Astrocyte of the spinal cord (primary cell): ENCODE data around the gene SLC25A41.

Experiments used
- DNase-seq: peaks from one replicate; pipeline ENCODE4 v3.0.0; 2011; ENCODE audit warnings: low read depth, low spot score
- H3K4me3 ChIP-seq: 2 replicates; pipeline ENCODE4 v1.5.1; 2011; ENCODE audit warnings: low read depth, mild to moderate bottlenecking, low read length, moderate library complexity
- in situ Hi-C: cut with HindIII; loops from 2 replicates; pipeline ENCODE4 v1.10.0; 2017; ENCODE audit warnings: low sequenced_read_pairs
- TF ChIP-seq, protein P1 (sequence below): IDR thresholded peaks from 2 replicates; pipeline ENCODE4 v1.5.1; 2012; ENCODE audit warnings: low read depth, mild to moderate bottlenecking, low read length, inconsistent platforms

The SLC25A41 gene

DNA sequence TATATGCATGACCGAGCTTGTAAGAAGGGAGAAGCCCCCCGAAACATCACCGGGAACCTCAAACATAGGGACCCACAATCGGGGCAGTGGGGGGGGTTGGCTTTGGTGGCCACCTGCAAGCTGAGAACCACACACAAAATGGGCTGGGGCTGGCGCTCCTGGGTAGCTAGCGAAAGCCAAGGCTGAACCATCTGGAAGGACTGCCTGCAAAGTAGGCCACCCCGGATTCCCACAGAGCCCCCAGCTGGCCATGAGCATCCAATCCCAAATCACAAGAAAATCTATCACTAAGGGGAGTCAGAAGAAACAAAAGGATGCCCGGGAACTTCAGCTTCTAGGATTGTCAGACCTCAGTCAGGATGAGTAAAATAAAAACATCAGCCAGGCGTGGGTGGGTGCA is 55.1 kb downstream of the SLC25A41 start:
- in situ Hi-C loops = no loop called here
- TF ChIP-seq, protein P1, sequence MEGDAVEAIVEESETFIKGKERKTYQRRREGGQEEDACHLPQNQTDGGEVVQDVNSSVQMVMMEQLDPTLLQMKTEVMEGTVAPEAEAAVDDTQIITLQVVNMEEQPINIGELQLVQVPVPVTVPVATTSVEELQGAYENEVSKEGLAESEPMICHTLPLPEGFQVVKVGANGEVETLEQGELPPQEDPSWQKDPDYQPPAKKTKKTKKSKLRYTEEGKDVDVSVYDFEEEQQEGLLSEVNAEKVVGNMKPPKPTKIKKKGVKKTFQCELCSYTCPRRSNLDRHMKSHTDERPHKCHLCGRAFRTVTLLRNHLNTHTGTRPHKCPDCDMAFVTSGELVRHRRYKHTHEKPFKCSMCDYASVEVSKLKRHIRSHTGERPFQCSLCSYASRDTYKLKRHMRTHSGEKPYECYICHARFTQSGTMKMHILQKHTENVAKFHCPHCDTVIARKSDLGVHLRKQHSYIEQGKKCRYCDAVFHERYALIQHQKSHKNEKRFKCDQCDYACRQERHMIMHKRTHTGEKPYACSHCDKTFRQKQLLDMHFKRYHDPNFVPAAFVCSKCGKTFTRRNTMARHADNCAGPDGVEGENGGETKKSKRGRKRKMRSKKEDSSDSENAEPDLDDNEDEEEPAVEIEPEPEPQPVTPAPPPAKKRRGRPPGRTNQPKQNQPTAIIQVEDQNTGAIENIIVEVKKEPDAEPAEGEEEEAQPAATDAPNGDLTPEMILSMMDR = no peak
- H3K4me3 ChIP-seq = no peak overlapping the region
- DNase-seq = no peak

- DNase-seq = peak; percentile 9
- no peak overlapping the region for H3K4me3 ChIP-seq
- in situ Hi-C loops = no loop called here
- TF ChIP-seq, protein P1 = no peak
These were observed 55.5 kb downstream of the SLC25A41 start for GRCh38 chr19:6378041-6378440.

DNA sequence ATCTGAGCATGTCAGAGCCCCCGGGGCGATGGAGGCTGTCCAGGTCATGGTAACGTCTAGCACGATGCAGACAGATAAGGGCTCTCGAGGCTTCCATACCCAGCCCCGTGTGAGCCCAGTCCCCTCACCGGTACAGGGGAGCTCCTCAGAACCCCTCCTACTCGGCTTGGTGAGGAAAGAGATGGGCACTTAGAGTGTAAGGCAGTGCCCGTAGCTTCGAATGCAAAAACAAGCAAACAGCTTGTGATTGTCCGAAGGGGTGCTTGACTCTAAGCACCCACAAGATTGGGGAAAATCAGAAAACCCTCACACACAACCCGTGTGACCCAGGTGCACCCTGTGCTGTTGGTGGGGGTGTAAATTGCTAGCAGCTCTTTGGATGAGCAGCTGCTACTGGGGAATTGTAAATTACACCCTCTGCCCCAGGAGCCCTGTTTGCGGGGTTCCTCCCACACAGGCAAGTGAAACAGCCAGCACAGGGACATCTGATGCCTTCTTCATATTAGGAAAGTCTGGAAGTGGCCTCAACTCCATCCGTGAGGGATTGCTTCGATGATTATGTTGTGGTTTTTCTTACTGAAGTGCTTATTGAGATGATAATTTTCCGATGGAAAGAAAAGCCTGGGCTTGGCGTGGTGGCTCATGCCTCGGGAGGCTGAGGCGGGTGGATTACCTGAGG is 56.9 kb downstream of the SLC25A41 start:
- no peak overlapping the region for H3K4me3 ChIP-seq
- in situ Hi-C loops = no loop called here
- DNase-seq = no peak
- TF ChIP-seq, protein P1 = no peak
